ENCODE measurements around the gene SUPT20H.

DNA sequence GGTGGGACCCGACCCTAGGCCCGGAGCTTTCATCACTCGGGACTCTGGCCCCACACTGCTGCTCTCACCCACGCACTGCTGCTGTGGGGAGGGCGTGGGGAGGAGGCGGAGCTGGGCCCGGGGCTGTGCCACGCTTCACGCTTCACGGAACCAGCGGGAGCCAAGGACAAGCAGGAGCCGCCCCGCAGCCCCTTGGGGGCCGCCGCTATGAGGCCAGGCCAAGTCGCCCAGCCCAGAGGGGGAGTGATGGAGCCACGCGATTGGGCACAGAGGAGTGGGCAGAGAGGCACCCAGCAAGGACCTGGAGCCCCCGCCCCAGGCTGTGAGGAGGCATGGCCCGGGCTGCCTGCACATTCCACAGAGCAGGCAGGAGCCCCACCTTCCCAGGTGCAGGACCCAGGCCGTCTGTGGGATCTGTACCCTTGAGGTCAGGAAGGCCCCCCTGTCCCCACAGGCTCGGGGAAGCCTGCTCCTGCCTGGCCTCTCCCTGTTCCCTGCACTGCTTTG is 10.2 kb upstream of the SUPT20H start:
- TF ChIP-seq, protein P1, sequence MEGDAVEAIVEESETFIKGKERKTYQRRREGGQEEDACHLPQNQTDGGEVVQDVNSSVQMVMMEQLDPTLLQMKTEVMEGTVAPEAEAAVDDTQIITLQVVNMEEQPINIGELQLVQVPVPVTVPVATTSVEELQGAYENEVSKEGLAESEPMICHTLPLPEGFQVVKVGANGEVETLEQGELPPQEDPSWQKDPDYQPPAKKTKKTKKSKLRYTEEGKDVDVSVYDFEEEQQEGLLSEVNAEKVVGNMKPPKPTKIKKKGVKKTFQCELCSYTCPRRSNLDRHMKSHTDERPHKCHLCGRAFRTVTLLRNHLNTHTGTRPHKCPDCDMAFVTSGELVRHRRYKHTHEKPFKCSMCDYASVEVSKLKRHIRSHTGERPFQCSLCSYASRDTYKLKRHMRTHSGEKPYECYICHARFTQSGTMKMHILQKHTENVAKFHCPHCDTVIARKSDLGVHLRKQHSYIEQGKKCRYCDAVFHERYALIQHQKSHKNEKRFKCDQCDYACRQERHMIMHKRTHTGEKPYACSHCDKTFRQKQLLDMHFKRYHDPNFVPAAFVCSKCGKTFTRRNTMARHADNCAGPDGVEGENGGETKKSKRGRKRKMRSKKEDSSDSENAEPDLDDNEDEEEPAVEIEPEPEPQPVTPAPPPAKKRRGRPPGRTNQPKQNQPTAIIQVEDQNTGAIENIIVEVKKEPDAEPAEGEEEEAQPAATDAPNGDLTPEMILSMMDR (IDR thresholded peaks at IDR 0.05; ENCODE audit: extremely low read depth in 1 of 2, insufficient read depth in 1 of 2, low read depth in 1 of 2, low read length in 2 of 2): no peak
- TF ChIP-seq EZH2 (IDR thresholded peaks at IDR 0.05; ENCODE audit: borderline replicate concordance, low read depth, low read length, severe bottlenecking): no peak
- TF ChIP-seq POLR2A (IDR thresholded peaks at IDR 0.05; ENCODE audit: low read depth, low read length): no peak
